H1 (cell line): Measurements from ENCODE around the gene HDDC3. TPM values are rescaled to one million over a fixed set of nuclear protein-coding genes. Genes with fewer than 3 reads are reported as not detected.

ENCODE experiments used
- CTCF ChIA-PET: fragments of 300-600 bp; sonication (Branson Sonifier 250); formaldehyde crosslinking; loops from one replicate; lab custom pipeline; 2021; ENCODE audit not compliant: partially characterized antibody; lab: Charles Lee
- POLR2A ChIA-PET: fragments of 300-600 bp; sonication (Branson Sonifier 250); formaldehyde crosslinking; loops from one replicate; lab custom pipeline; 2021; ENCODE audit warnings: inconsistent platforms; ENCODE audit not compliant: partially characterized antibody; lab: Charles Lee
- DNase-seq, 2 experiments: peaks; one replicate each; pipeline versions ENCODE4 v3.0.0 to v3.0.0-alpha.2; 2010 to 2022; ENCODE audit warnings: low spot score in 2 of 2, low read depth in 1 of 2, mixed read lengths in 1 of 2
- FAIRE-seq: peaks from 2 replicates; lab custom pipeline; 2011; peaks lifted over from hg19 to GRCh38; lab: Jason Lieb, UNC
- H2AFZ ChIP-seq: 2 replicates; pipeline ENCODE4 v1.8.1; 2012; ENCODE audit warnings: low read length, inconsistent platforms
- H2AK5ac ChIP-seq: 2 replicates; pipeline ENCODE4 v1.6.1; 2013; ENCODE audit warnings: low read depth, low read length
- H2BK120ac ChIP-seq: replicated peaks from 2 replicates; pipeline ENCODE3; 2013; ENCODE audit warnings: low read depth, low read length, inconsistent platforms
- H2BK12ac ChIP-seq: 2 replicates; pipeline ENCODE4 v1.6.1; 2013; ENCODE audit warnings: low read depth, low read length
- H2BK15ac ChIP-seq: 2 replicates; pipeline ENCODE4 v1.6.1; 2013; ENCODE audit warnings: low read length
- H2BK20ac ChIP-seq: 2 replicates; pipeline ENCODE4 v1.6.1; 2013; ENCODE audit warnings: low read length
- H2BK5ac ChIP-seq: 2 replicates; pipeline ENCODE4 v1.6.1; 2013; ENCODE audit warnings: low read depth, low read length
- H3K14ac ChIP-seq: 2 replicates; pipeline ENCODE4 v1.6.1; 2013; ENCODE audit warnings: inconsistent platforms; ENCODE audit not compliant: insufficient read length
- H3K18ac ChIP-seq: 2 replicates; pipeline ENCODE4 v1.6.1; 2013; ENCODE audit warnings: low read length; ENCODE audit errors: extremely low read depth
- H3K23ac ChIP-seq: 2 replicates; pipeline ENCODE4 v1.6.1; 2013; ENCODE audit warnings: inconsistent platforms; ENCODE audit not compliant: insufficient read length
- H3K23me2 ChIP-seq: 2 replicates; pipeline ENCODE4 v1.6.1; 2013; ENCODE audit warnings: low read depth, low read length
- H3K27ac ChIP-seq: 2 replicates; pipeline ENCODE4 v1.6.1; 2011; ENCODE audit warnings: low read depth, low read length, inconsistent platforms
- H3K27me3 ChIP-seq, 4 experiments: replicated peaks in 1 of 4; 1 replicate in 1 of 4; 2 replicates in 3 of 4; pipeline versions ENCODE4 v1.6.1 to v1.8.1; 2011 to 2013; ENCODE audit warnings: low read length in 3 of 4, mild to moderate bottlenecking in 3 of 4, inconsistent platforms in 2 of 4, mixed read lengths in 2 of 4, moderate library complexity in 1 of 4; ENCODE audit not compliant: control insufficient read depth in 3 of 4, insufficient read depth in 3 of 4; ENCODE audit errors: extremely low read depth in 1 of 4
- H3K36me3 ChIP-seq, 4 experiments: 2 replicates each; pipeline versions ENCODE4 v1.6.1 to v1.8.1; 2011 to 2013; ENCODE audit warnings: mild to moderate bottlenecking in 4 of 4, low read length in 3 of 4, moderate library complexity in 2 of 4, control low read depth in 1 of 4, inconsistent platforms in 1 of 4; ENCODE audit not compliant: insufficient read depth in 4 of 4, control insufficient read depth in 2 of 4
- H3K4ac ChIP-seq: replicated peaks from 2 replicates; pipeline ENCODE3; 2013; ENCODE audit warnings: low read length, low read depth, mixed read lengths, inconsistent platforms; ENCODE audit not compliant: insufficient read length
- H3K4me1 ChIP-seq, 4 experiments: replicated peaks in 1 of 4; 1 replicate in 1 of 4; 2 replicates in 3 of 4; pipeline versions ENCODE4 v1.6.1 to v1.8.1; 2011 to 2013; ENCODE audit warnings: low read length in 3 of 4, inconsistent platforms in 2 of 4, mixed read lengths in 1 of 4; ENCODE audit not compliant: insufficient read depth in 4 of 4, control insufficient read depth in 3 of 4
- H3K4me2 ChIP-seq, 2 experiments: 2 replicates each; pipeline versions ENCODE4 v1.6.1 to v1.8.1; 2011 to 2013; ENCODE audit warnings: low read depth in 2 of 2, low read length in 2 of 2, control low read depth in 1 of 2, inconsistent platforms in 1 of 2, mild to moderate bottlenecking in 1 of 2; ENCODE audit not compliant: insufficient read depth in 1 of 2
- H3K4me3 ChIP-seq, 4 experiments: fragments of 200-600, 300-600 bp in 1 of 4; sonication (generic), shearing (Covaris generic), sonication (Bioruptor Twin) in 1 of 4; 2 replicates each; pipeline versions ENCODE4 v1.5.1 to v1.8.1; 2011 to 2016; ENCODE audit warnings: low read length in 4 of 4, low read depth in 3 of 4, control low read depth in 2 of 4, inconsistent platforms in 2 of 4, mild to moderate bottlenecking in 2 of 4, mixed read lengths in 1 of 4, moderate library complexity in 1 of 4; ENCODE audit not compliant: insufficient read depth in 2 of 4; ENCODE audit errors: extremely low read depth in 1 of 4
- H3K56ac ChIP-seq: replicated peaks from 2 replicates; pipeline ENCODE3; 2013; ENCODE audit warnings: low read depth, mild to moderate bottlenecking, mixed read lengths, low read length, inconsistent platforms; ENCODE audit not compliant: insufficient read length
- H3K79me1 ChIP-seq: 2 replicates; pipeline ENCODE4 v1.6.1; 2013; ENCODE audit warnings: low read depth, low read length, control low read depth
- H3K79me2 ChIP-seq, 2 experiments: 2 replicates each; pipeline versions ENCODE4 v1.6.1 to v1.8.1; 2012 to 2013; ENCODE audit warnings: low read length in 2 of 2, mild to moderate bottlenecking in 2 of 2, inconsistent platforms in 1 of 2; ENCODE audit not compliant: insufficient read depth in 2 of 2, control insufficient read depth in 1 of 2
- H3K9ac ChIP-seq, 4 experiments: replicated peaks in 1 of 4; 1 replicate in 1 of 4; 2 replicates in 3 of 4; pipeline versions ENCODE4 v1.6.1 to v1.8.1; 2011 to 2013; ENCODE audit warnings: low read depth in 3 of 4, low read length in 3 of 4, control low read depth in 2 of 4, mild to moderate bottlenecking in 2 of 4, moderate library complexity in 2 of 4, inconsistent platforms in 1 of 4; ENCODE audit errors: extremely low read depth in 1 of 4
- H3K9me3 ChIP-seq, 2 experiments: 2 replicates each; pipeline versions ENCODE4 v1.6.1 to v1.8.1; 2012 to 2013; ENCODE audit warnings: mild to moderate bottlenecking in 2 of 2, moderate library complexity in 2 of 2, control low read depth in 1 of 2, inconsistent platforms in 1 of 2, low read depth in 1 of 2, low read length in 1 of 2, mixed read lengths in 1 of 2; ENCODE audit not compliant: insufficient read depth in 2 of 2
- H4K20me1 ChIP-seq, 2 experiments: replicated peaks in 1 of 2; 2 replicates each; pipeline versions ENCODE3 to v1.8.1; 2011 to 2013; ENCODE audit warnings: inconsistent platforms in 2 of 2, low read length in 2 of 2, mild to moderate bottlenecking in 1 of 2; ENCODE audit not compliant: insufficient read depth in 2 of 2, control insufficient read depth in 1 of 2
- H4K5ac ChIP-seq: 2 replicates; pipeline ENCODE4 v1.6.1; 2013; ENCODE audit warnings: low read length, low read depth, mixed read lengths, inconsistent platforms; ENCODE audit not compliant: insufficient read length
- H4K8ac ChIP-seq: 2 replicates; pipeline ENCODE4 v1.8.0; 2013; ENCODE audit warnings: mild to moderate bottlenecking, moderate library complexity, low read length, inconsistent platforms; ENCODE audit not compliant: insufficient read depth; ENCODE audit errors: extremely low read depth
- H4K91ac ChIP-seq: replicated peaks from 2 replicates; pipeline ENCODE3; 2013; ENCODE audit warnings: low read length, mixed read lengths, inconsistent platforms; ENCODE audit not compliant: insufficient read length
- CREB1 ChIP-seq: IDR thresholded peaks from 2 replicates; pipeline ENCODE4 v1.6.1; 2012; ENCODE audit warnings: inconsistent platforms
- CTBP2 ChIP-seq: IDR thresholded peaks from 2 replicates; pipeline ENCODE4 v1.7.0; 2011; ENCODE audit warnings: borderline replicate concordance, mild to moderate bottlenecking, moderate library complexity, mixed read lengths, low read length; ENCODE audit not compliant: insufficient read depth, insufficient read length
- HDAC2 ChIP-seq, 2 experiments: fragments of 300-600 bp in 1 of 2; sonication (generic) in 1 of 2; IDR thresholded peaks; 2 replicates each; pipeline ENCODE4 v1.6.1; 2011 to 2012; ENCODE audit warnings: low read depth in 2 of 2, low read length in 2 of 2, mild to moderate bottlenecking in 2 of 2, moderate library complexity in 2 of 2, borderline replicate concordance in 1 of 2, inconsistent platforms in 1 of 2
- JUND ChIP-seq: IDR thresholded peaks from 2 replicates; pipeline ENCODE4 v1.6.1; 2011; ENCODE audit warnings: mild to moderate bottlenecking, improper control_type of control experiment, low read length
- KDM1A ChIP-seq: fragments of 200-600, 300-600 bp; sonication (generic); IDR thresholded peaks from 2 replicates; pipeline ENCODE4 v1.7.1; 2016; ENCODE audit warnings: mild to moderate bottlenecking, low read length, borderline replicate concordance
- KDM4A ChIP-seq: IDR thresholded peaks from one replicate; pipeline ENCODE4 v1.7.1; 2012; ENCODE audit warnings: low read depth, mild to moderate bottlenecking, moderate library complexity, low read length, inconsistent platforms; ENCODE audit not compliant: severe bottlenecking
- KDM5A ChIP-seq: fragments of 200-600 bp; IDR thresholded peaks from 2 replicates; pipeline ENCODE4 v1.7.1; 2012; ENCODE audit warnings: mild to moderate bottlenecking, low read length, inconsistent platforms, mixed read lengths
- RAD21 ChIP-seq, 2 experiments: IDR thresholded peaks in 1 of 2; conservative IDR thresholded peaks in 1 of 2; 2 replicates each; pipeline ENCODE4 v1.6.1; 2011; ENCODE audit warnings: low read depth in 2 of 2, low read length in 2 of 2, improper control_type of control experiment in 1 of 2, inconsistent platforms in 1 of 2, mild to moderate bottlenecking in 1 of 2, moderate library complexity in 1 of 2
- RXRA ChIP-seq: IDR thresholded peaks from 2 replicates; pipeline ENCODE4 v1.6.1; 2011; ENCODE audit warnings: low read depth, mild to moderate bottlenecking, low read length, moderate library complexity; ENCODE audit not compliant: insufficient read depth
- SP1 ChIP-seq: IDR thresholded peaks from 2 replicates; pipeline ENCODE4 v1.6.1; 2011; ENCODE audit warnings: low read depth, low read length
- TAF7 ChIP-seq: optimal IDR thresholded peaks from 2 replicates; pipeline ENCODE3; 2011; ENCODE audit warnings: low read depth, mild to moderate bottlenecking, inconsistent platforms, low read length, moderate library complexity, borderline replicate concordance
- YY1 ChIP-seq: IDR thresholded peaks from 2 replicates; pipeline ENCODE4 v1.6.1; 2011; ENCODE audit warnings: low read depth, mild to moderate bottlenecking, low read length
- ZNF274 ChIP-seq: IDR thresholded peaks from 2 replicates; pipeline ENCODE4 v1.7.0; 2012; ENCODE audit warnings: low read length, borderline replicate concordance; ENCODE audit errors: extremely low read depth
- WGBS, 2 experiments: shearing (Covaris generic) in 1 of 2; methylation state at CpG; one replicate each; pipeline versions ENCODE4 v1.1.6 to v1.1.7; 2013 to 2015; ENCODE audit warnings: low lambda C conversion rate in 2 of 2, mixed read lengths in 2 of 2, inconsistent platforms in 1 of 2, low coverage in 1 of 2, missing lambda C conversion rate in 1 of 2; ENCODE audit not compliant: insufficient replicate concordance in 2 of 2, insufficient coverage in 1 of 2, insufficient read length in 1 of 2; ENCODE audit errors: extremely low coverage in 1 of 2, missing lambda C conversion rate in 1 of 2; 5-methylcytosine and 5-hydroxymethylcytosine counted together
- polyA plus RNA-seq, 7 experiments: library from polyadenylated mRNA; depleted of rRNA in 3 of 7; stranded (reverse) in 5 of 7; unstranded in 2 of 7; fragments of >200 nt in 5 of 7; fragments of 200-250 nt in 2 of 7; gene quantifications; 1 replicate in 5 of 7; 2 replicates in 1 of 7; 4 replicates in 1 of 7; pipeline versions ENCODE4 v1.2.1 to v1.2.3, GENCODE V29; 2011 to 2013; ENCODE audit warnings: missing spikeins in 2 of 7, mixed read lengths in 2 of 7
- total RNA-seq: library from RNA; stranded (reverse); fragmentation: NEBNext Ultra II Directional; extraction: Animal tissue kit (Norgen Biotek cat#: 25700); gene quantifications from 2 replicates; pipeline ENCODE4 v1.2.1, GENCODE V29; 2021

The HDDC3 gene
- total and polyA plus RNA-seq, 2 of the 8 experiments (the other 6 are each of a cell fraction or from before 2014, with no cell fraction given): 16.3 to 16.5 TPM

- no peak overlapping the region for H3K4me2 ChIP-seq
- H3K79me2 ChIP-seq: no peaks in the 10 kb centered on the region
- ChIA-PET POLR2A (interaction anchor here (0.6 to 0.8 kb wide), 2 partner anchors 14 to 66 kb away, joined by 3 read pairs; no protein-coding TSS in a partner anchor), CTCF (interaction anchor here (0.9 to 6.8 kb wide), 4 partner anchors 13 to 118 kb away, joined by 3 to 87 read pairs (median 4); partner anchors contain the start of genes HDDC3, MAN2A2 and UNC45A)
- no peak overlapping the region for H3K14ac ChIP-seq
- no peaks in the 10 kb centered on the region; a peak in 3 of 8 replicates for H3K36me3 ChIP-seq
- no peak overlapping the region for H4K5ac ChIP-seq
- no peak overlapping the region for H3K9ac ChIP-seq
- H2BK12ac ChIP-seq: no peak overlapping the region
- H3K4me1 ChIP-seq: peaks cover 0 to 2% (median 0%) of the 10 kb centered on the region in 4 experiments; a peak in 2 of 7 replicates
- H3K56ac ChIP-seq: no peak overlapping the region
- H3K18ac ChIP-seq: no peak overlapping the region
- no peak overlapping the region for H2BK120ac ChIP-seq
- no peak overlapping the region for H2AK5ac ChIP-seq
- no peak overlapping the region for H3K4me3 ChIP-seq
- FAIRE-seq (no peak), DNase-seq (no peak)
- no peaks in the 10 kb centered on the region for H3K9me3 ChIP-seq
- H3K27ac ChIP-seq: no peak overlapping the region
- no peak overlapping the region for H4K8ac ChIP-seq
- H2AFZ ChIP-seq: no peak overlapping the region
- 83% methylated on average over 7 of the region's 7 CpGs; no CpG with 5 or more reads in 1 of the 2 experiments for WGBS, 2 experiments
- H4K20me1 ChIP-seq: peaks cover 2% of the 10 kb centered on the region in 2 experiments
- H3K23ac ChIP-seq: no peak overlapping the region
- no peaks in the 10 kb centered on the region for H3K79me1 ChIP-seq
- no peak overlapping the region for H2BK15ac ChIP-seq
- no peak overlapping the region for H3K4ac ChIP-seq
- no peak overlapping the region for H2BK5ac ChIP-seq
- H4K91ac ChIP-seq: no peak overlapping the region
- no peak overlapping the region for H2BK20ac ChIP-seq
- H3K23me2 ChIP-seq: no peaks in the 10 kb centered on the region
- no peaks in the 10 kb centered on the region for H3K27me3 ChIP-seq
- TF ChIP-seq ZNF274 (no peak), TAF7 (no peak), KDM5A (no peak), KDM4A (no peak), HDAC2 (IDR thresholded peaks at IDR 0.05; ENCODE audit: borderline replicate concordance in 1 of 2, low read depth in 2 of 2, low read length in 2 of 2) (no peak), JUND (no peak), CTBP2 (no peak), CREB1 (no peak), RXRA (no peak), YY1 (no peak), KDM1A (no peak), RAD21 (IDR thresholded peaks at IDR 0.05 in 1 of 2, conservative IDR thresholded peaks at IDR 0.05 in 1 of 2; ENCODE audit: low read depth in 2 of 2, low read length in 2 of 2) (no peak), SP1 (no peak)
Measured at GRCh38 chr15:90915216-90915807, 17.0 kb downstream of the HDDC3 start.
